ENCODE data around the gene PTK6.

Gene PTK6

GRCh38 chr20:63556873-63557478 lies 19.8 kb upstream of the PTK6 start:
- no peak for FAIRE-seq

- no peak for FAIRE-seq
Observed at GRCh38 chr20:63555661-63556381, 18.6 kb upstream of the PTK6 start.

GRCh38 chr20:63554361-63555278 lies 17.4 kb upstream of the PTK6 start:
- FAIRE-seq, result no peak

- FAIRE-seq, result no peak
Observed at GRCh38 chr20:63553933-63554290, 16.7 kb upstream of the PTK6 start, which contains the start of gene FNDC11. FNDC11 (plus strand) TSS chr20:63554159; CDS start chr20:63555664, 1,505 bp downstream.

DNA sequence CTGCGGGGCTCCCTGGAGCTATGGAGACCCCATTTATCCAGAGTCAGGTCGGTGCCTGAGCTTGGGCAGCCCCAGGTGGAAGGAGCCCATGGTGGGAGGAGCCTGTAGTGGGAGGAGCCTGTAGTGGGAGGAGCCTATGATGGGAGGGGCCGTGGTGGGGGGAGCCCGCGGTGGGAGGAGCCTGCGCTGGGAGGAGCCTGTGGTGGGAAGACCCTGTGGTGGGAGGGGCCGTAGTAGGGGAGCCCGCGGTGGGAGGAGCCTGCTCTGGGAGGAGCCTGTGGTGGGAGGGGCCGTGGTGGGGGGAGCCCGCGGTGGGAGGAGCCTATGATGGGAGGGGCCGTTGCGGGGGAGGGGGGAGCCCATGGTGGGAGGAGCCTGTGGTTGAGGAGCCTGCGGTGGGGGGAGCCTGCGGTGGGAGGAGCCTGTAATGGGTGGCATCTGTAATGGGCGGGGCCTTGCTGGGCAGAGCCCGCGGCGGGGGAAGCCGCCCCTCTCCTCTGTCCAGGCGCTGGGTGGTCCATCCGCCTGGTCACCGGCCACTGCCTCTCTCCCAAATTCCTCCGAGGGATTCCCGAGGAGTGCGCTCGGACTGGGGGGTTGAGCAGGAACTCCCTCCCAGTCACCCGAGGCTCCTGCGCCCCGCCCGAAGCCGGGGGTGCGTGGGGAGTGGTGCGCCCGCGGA lies 16.2 kb upstream of the PTK6 start:
- FAIRE-seq, result no peak

DNA sequence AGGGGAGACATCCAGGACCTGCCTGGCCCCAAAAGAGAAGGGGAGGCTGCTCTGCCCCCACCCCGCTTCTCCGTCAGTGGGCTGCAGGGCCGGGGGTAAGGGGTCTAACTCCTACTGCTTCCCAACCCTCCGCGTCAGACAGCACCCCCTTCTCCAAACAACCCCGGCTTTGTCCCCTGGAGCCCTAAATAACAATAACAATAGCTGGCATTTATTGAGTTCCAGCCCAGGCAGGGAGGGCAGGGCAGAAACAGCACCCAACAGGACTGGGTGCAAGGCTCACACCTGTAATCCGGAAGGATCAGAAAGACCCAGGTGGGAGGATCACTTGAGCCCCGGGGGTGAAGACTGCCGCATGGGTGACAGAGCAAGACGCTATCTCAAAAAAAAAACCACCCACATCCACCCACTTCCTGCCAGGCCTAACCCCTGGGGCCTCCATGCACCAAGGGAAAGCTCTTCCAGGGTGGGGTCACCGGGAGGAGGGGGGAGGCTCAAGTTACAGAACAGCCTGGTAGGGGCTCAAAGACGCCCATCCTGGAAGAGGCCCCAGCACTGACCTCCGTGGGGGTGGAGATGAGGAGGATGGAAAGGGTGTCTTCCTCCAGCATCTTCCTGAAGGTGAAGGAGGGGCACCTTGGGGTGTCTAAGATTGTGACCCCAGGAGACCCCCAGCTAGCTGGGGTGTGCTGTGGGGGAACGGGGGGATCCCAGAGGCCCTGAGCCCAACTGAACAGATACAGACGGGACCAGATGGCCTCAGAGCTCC lies 15.5 kb upstream of the PTK6 start:
- no peak for FAIRE-seq

DNA sequence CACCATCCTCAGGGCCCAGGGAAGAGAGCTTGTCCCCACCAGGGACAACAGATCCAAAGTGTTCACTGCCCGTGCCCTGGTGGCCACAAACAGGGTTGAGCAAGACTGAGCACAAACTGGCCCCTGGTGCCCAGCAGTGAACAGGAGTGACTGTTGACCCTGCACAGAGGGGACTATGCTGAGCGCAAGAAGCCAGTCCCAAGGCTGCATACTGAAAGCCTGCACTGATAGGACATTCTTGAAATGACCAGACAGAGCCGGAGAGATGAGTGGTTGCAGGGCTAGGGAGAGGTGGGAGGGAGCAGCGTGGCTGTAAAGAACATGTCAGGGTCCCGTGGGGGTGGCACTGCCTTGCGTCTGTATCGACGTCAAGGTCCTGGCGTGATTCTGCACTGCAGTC lies 13.9 kb upstream of the PTK6 start:
- FAIRE-seq, result no peak

- no peak for FAIRE-seq
Observed at GRCh38 chr20:63549679-63550282, 12.6 kb upstream of the PTK6 start.

DNA sequence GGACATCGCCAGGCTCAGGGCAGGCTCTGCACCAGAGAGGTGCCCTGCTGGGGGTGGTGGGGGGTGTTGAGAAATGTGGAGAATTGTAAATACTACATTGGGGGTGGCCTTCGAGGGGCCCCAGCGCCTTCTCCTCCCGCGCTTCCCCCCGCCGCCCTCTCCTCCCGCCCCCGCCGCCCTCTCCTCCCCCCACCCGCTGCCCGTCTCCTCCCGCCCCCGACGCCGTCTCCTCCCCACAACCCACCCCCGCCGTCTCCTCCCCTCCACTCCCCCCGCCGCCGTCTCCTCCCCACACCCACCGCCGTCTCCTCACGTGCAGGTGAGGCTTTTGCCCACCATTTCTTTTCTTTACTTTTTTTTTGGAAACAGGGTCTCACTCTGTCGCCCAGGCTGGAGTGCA lies 11.8 kb upstream of the PTK6 start:
- no peak for FAIRE-seq

DNA sequence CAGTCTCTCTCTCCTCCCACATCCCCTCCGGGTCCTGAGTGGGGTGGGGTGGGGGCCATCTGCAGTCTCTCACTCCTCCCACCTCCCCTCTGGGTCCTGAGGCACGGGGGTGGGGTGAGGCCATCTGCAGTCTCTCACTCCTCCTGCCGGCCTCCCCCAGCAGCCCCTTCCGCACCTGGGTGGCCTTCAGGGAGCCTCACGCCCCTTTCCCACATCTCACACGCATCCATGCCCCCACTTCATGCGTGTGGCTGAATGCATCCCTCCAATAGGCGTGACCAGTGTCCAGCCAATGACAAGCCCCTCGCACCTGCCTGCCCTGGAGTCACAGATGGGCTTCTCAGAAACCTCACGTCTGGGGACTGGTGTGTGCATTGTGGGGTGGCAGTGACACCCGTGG lies 11.4 kb upstream of the PTK6 start:
- FAIRE-seq, result no peak

GRCh38 chr20:63547725-63548480 lies 10.7 kb upstream of the PTK6 start, which contains the start of gene SRMS:
SRMS (minus strand) TSS chr20:63547749; CDS start chr20:63547463, 286 bp downstream.
- no peak for FAIRE-seq

DNA sequence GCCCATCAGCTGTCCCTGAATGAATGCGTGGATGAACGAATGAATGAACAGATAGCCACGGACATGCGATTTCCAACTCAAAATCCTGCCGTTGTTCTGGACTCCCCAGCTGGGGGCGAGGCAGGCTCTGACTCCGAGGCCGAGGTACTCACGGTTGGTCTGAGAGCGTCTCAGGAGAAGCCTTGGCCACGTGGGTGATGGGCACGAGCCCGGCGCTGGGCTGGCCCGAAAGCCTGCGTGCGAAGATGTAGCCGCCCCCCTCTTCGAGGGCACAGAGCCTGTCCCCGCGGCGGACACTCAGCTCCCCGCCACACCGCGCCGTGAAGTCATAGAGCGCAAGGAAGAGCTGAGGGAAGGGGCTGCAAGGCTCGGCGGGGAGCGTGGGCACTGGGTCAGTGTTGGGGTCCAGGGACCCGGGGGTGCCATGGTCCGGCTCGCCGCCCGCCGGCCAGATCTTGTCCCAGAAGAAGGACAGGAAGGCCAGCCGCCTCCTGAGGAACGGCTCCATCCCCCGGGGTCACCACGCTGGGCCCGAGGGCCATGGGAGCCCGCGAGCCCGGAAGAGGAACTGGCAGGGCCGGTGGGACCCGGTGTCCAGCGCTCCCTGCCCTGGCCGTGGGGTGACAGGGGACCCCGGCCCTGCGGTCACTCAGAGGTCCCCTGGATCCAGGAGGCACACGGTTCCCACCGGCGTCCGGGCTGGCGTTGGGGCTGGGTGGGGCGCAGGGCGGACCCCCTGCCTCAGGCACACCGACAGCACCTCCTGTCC lies 10.0 kb upstream of the PTK6 start:
- FAIRE-seq, result no peak

GRCh38 chr20:63546256-63546955 lies 9.2 kb upstream of the PTK6 start:
- FAIRE-seq, result no peak

DNA sequence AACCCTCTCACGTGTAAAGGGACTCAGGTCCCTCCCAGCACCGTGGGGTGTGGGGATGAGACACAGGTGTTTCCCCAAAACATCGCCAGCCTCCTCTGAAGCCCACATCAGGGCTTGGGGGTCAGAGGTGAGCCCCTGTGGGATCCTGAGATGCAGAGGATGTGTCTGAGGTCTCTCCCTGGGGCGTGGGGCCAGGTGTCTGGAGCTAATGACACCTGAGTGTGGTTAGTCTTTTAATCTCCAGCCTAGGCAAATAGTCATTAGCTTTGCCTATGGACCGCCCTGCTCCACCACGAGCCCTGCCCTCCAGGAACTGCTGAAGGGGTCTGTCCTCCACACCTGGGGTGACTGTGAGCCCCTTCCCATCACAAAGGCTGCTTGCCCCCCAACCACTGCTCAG lies 8.6 kb upstream of the PTK6 start:
- no peak for FAIRE-seq

- FAIRE-seq, result no peak
Observed at GRCh38 chr20:63544958-63545516, 7.9 kb upstream of the PTK6 start.

- no peak for FAIRE-seq
Observed at GRCh38 chr20:63544241-63544957, 7.2 kb upstream of the PTK6 start.

DNA sequence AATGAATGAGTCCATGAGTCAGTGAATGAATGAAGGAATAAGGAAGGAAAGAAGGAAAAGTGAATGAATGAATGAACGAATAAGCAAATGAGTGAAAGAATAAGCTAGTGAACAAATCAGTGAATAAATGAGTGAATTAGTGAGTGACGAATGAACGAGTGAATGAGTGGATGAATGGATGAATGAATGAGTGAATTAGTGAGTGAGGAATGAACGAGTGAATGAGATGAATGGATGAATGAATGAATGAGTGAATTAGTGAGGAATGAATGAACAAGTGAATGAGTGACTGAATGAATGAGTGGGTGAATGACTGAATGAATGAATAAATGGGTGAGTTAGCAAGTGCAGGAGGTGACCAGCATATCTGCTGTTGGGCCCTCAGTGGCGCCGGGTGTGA lies 6.6 kb upstream of the PTK6 start:
- FAIRE-seq, result no peak

DNA sequence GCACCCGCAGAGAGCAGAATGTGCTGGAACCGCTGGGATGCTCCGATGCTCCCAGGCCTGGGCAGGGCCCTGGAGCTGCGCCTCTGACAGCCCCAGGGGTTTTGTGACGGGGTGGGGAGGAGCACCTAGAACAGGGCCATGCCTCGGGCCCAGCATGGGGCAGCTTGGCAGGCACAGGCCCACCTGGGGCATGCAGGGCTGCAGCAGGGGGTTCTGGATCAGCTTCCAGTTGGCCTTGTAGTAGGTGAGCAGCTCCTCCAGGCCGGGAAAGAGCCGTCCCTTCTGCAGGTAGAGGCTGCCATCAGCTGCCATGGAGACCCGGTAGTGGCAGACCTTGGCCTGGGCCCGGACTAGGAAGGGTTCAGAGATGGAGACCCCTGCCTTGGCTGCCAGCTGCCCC lies 6.0 kb upstream of the PTK6 start:
- FAIRE-seq, result no peak
